GM13977 (cell line): Measurements from ENCODE around the gene ASTN1.

Experiments used
- DNase-seq: peaks from one replicate; pipeline ENCODE4 v3.0.0; 2012; ENCODE audit warnings: low spot score
- in situ Hi-C: fragments of 300-500 bp; cut with MboI; formaldehyde crosslinking; loops from one replicate; pipeline ENCODE4 v1.12.0; 2022; ENCODE audit warnings: low sequenced_read_pairs, low pct_unique_long_range_greater_than_20kb, mixed read lengths, inconsistent platforms; ENCODE audit not compliant: unreplicated experiment
- TF ChIP-seq, protein P1 (sequence below): IDR thresholded peaks from 2 replicates; pipeline ENCODE4 v1.5.1; 2012; ENCODE audit warnings: mild to moderate bottlenecking, control low read depth; ENCODE audit not compliant: insufficient read depth; ENCODE audit errors: extremely low read depth, missing control alignments

ASTN1 gene

DNA sequence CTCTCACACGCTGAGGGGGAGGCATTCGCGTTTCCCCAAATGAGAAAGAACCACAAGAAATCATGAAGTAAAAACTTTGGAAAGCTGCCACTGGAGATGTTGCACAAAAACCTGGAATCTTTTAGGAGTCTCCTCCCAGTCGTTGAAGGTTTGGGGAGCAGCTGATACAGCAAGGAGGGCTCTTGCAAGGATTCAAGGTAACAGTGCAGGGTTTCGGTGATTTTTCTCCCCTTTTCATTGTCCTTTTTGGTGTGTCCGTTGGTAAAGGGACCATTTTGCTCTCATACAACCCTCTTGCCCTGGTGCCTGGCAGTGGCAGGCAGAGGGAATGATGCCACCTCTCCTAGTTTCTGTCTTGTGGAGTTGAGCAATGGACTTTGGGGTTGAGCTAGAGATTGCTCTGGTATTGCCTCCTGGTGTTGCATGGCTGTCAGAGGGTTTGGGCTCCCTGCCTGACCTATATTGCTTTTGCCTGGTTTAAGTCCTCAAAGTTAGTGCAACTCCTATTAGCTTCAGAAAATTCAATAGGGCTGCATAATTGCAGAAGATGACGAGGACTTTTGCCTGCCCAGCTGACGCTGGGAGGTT, 7.1 kb upstream of the ASTN1 start:
- in situ Hi-C loops, result no loop called here
- TF ChIP-seq, protein P1, sequence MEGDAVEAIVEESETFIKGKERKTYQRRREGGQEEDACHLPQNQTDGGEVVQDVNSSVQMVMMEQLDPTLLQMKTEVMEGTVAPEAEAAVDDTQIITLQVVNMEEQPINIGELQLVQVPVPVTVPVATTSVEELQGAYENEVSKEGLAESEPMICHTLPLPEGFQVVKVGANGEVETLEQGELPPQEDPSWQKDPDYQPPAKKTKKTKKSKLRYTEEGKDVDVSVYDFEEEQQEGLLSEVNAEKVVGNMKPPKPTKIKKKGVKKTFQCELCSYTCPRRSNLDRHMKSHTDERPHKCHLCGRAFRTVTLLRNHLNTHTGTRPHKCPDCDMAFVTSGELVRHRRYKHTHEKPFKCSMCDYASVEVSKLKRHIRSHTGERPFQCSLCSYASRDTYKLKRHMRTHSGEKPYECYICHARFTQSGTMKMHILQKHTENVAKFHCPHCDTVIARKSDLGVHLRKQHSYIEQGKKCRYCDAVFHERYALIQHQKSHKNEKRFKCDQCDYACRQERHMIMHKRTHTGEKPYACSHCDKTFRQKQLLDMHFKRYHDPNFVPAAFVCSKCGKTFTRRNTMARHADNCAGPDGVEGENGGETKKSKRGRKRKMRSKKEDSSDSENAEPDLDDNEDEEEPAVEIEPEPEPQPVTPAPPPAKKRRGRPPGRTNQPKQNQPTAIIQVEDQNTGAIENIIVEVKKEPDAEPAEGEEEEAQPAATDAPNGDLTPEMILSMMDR, result no peak
- no peak for DNase-seq

DNA sequence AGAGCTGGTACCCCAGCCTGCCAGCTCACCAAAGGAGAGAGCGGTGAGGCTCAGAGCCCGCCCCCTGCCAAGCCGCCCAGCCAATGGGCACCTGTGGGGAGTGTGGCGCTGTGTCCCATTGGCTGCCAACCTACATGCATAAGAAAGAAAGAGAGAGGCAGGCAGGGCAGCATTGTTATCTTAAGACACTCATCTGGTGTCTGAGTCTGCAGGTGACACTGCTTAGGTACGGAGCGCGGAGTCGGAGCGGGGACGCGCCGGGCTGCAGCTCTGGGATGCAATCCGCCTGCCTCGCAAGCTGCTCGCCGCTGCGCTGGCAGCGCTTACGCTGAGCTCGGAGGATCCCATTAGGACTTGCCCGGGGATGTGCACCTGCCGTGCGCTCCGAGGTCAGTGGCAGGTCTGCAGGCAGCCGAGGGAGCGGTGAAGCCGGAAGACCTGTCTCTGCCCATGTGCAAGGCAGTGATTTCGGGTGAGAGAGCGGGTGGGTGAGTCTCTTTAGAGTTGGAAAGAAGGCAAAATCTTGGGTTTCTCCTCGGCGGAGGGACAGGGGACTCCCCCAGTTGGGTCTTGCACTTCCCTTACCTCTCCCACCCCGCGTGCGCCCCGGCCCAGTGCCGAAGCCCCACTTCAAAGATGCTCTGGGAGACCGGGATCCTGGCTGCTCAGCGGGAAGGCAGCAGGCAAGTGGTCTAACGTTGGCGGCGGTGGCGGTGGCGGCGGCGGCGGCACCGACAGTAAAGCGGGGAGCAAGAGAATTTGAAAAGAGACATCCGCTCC, 6.4 kb upstream of the ASTN1 start, which contains the start of gene BRINP2:
Gene BRINP2 (plus strand): TSS at position 203 of the 780 bp plus-strand sequence. CDS start 58,919 bp downstream, outside the sequence.
- in situ Hi-C loops, result no loop called here
- no peak for DNase-seq
- TF ChIP-seq, protein P1, result no peak

DNA sequence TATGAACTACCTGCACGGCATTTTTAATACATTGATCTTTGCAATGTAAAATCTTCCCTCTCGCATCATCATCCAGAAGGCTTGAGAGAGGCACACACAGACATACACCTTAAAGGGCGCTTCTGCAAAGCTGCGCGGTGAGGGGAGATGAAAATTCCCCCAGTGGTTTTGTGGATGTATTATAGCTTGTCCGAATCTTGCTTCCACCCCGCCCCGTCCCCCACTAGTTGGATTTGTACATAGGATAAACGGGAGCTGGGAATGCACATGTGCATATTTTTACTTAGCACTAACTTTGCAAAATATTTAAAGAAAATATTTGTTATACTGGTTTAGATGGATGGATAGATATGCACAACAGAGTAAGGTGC, 542 bp upstream of the ASTN1 start:
- no peak for DNase-seq
- in situ Hi-C loops, result no loop called here
- TF ChIP-seq, protein P1, result no peak

DNA sequence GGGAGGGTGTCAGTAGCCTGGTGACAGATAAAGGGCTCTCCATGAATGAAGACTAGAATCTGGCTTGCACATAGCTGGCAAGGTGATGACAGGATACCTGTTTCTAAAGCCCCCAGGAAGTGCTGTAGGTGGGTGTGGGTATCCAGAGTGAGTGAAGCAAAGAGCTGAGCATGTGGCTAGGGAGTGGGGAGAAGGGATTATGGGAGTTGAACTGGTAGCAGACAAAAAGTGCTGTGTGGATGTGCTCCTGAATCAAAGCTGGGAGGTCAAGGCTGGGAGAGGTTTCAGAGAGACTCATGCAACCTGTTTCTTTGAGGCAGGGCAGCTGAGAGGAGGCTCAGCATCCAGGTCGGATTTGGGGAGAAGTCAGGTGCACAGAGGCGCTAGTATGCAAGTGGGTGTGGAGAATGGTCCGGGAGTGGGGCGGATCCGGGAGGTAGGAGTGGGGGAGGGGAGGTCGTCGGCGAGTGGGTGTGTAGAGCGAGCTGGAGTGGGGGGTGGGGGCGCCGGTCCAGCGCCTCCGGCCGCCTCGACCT, 600 bp downstream of the ASTN1 start:
- DNase-seq, result no peak
- TF ChIP-seq, protein P1, result no peak
- in situ Hi-C loops, result no loop called here

DNA sequence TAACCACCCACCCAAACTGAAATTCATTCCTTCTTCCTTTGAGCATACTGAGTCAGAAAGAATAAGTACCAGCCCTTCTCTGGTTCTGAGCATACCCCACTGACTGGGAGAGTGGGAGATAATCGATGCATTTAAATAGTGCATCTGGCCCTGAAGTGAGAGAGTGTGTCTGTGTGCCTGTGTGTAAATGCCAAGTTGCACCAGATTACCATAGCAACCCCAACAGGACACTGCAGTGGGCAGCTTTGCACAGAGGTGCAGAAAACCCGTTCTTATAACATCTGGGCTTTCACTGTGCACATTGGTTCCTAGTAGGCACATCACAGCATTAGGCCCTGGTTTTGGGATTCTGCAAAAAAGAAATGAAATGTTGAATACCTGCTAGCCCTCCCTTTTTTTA, 2.3 kb downstream of the ASTN1 start:
- DNase-seq, result no peak
- TF ChIP-seq, protein P1, result no peak
- in situ Hi-C loops, result no loop called here

DNA sequence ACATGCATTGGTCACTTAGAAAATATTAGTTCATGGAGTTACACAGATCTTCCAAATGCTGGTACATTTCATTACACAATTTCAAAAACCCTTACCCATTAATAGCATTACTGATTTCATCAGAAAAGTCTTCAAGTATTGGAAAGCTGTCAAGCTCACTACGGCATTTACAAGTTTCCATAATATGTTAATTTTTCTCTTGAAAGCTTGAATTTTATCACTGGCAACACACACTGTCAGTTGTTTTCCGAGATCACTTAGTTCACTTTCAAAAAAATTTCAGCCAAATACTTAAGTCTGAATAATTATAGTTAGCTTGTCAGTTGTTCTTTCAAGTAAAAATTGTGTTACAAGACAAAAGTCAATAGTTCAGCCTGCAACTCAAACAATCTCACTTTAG, 18.0 kb downstream of the ASTN1 start:
- TF ChIP-seq, protein P1, result no peak
- in situ Hi-C loops, result no loop called here
- DNase-seq, result no peak
